NK-92 treated with Interleukin-12 subunit alpha and Interleukin-12 subunit beta, amount 100 ng/mL, for 24 hours (cell line): ENCODE results near the gene CTSE.

Experiments
- DNase-seq: peaks from one replicate; lab custom pipeline; 2025; lab: John Stamatoyannopoulos, UW

CTSE gene

GRCh38 chr1:205971082-205971481 lies 52.6 kb downstream of the CTSE start:
- no peak for DNase-seq

DNA sequence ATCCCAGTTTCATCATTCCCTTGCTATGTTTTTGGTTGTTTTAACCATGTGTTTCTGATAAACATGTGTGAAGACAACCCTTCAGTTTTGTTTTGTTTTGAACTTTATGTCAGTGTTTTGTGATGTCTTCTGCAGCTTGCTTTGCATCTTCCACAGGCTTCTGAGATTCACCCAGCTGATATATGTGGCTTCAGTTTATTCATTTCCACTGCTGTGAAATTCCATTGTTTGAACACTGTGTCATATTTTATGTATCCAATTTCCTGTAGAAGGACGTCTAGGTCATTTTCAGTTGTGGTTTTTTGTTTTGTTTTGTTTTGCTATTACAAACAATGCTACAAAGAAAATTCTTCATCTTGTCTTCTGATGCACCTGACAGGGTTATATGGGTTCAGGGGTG lies 53.2 kb downstream of the CTSE start:
- DNase-seq: no peak

DNA sequence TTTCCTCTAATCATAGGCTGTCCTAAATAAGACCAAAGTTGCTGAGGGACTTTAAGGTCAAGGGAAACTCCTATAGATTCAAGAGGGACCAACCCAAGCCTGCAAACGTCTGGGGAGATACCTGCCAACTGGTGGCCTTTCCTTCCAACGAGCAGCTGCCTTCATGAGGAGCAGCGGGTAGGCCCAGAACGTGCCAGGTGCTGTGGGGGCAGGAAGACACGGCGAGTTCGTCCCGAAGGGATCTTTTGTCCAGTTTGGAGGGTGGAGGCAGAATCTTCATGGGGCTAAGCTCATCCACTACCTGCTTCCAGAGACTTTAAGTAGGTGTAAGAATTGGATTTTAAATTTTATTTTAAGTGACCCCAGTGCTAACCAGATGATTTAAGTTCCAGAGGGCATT lies 54.5 kb downstream of the CTSE start:
- no peak for DNase-seq

DNA sequence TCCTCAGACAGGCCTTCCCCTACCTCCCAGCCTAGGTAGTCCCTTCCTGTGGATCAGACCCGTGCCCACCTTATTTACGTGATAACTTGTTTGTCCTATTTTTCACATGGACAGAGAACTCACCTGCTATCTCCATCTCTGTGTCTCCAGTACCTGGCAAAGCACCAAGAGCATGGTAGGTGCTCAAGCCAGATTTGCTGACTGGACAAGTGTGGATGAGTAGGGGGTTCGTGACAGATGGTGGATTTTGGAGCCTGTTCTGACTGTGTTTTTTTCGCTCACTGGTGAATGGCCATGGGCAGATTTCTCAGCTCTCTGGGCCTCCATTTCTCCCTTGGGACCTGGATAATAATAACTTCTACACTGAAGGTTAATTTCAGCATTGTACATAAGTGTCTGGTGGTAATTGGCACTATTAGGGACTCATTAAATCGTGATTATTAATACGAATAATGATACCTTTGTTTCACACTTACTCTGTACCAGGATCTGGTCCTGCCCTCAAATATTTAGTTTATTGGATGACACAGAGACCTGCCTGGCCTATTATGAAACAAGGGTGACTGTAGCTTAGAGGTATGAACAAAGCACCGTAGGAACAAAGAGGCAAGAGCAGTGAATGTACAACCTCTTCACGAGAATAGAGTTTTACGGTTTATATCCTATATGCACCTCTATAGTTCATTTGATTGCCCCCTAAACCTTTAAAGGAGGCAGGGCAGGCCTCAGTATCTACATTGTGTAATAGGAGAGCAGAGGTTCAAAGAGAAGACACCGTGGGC lies 56.0 kb downstream of the CTSE start:
- DNase-seq: no peak

GRCh38 chr1:205965036-205965884 lies 58.4 kb downstream of the CTSE start:
- no peak for DNase-seq

GRCh38 chr1:205963352-205964155 lies 60.1 kb downstream of the CTSE start:
- DNase-seq: no peak

DNA sequence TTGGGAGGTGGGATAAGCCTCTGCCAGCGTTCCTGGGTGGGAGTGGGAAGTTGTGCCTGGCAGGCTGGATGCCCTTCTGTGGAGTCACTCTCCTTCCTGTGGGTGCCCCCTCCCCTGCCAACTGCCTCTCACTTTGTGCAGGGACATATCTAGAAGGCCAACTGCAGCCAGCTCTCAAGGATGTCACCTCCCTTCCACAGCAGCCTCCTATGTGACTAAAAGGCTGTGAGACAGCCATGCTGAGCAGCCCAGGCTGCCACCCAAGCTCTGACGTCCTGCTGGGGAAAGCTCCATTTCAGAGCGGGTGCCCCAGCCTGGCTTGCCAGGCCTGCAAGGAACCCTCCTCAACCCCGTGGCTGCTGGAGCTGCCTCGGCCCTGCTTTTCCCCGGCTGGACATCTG lies 60.9 kb downstream of the CTSE start:
- DNase-seq: no peak

DNA sequence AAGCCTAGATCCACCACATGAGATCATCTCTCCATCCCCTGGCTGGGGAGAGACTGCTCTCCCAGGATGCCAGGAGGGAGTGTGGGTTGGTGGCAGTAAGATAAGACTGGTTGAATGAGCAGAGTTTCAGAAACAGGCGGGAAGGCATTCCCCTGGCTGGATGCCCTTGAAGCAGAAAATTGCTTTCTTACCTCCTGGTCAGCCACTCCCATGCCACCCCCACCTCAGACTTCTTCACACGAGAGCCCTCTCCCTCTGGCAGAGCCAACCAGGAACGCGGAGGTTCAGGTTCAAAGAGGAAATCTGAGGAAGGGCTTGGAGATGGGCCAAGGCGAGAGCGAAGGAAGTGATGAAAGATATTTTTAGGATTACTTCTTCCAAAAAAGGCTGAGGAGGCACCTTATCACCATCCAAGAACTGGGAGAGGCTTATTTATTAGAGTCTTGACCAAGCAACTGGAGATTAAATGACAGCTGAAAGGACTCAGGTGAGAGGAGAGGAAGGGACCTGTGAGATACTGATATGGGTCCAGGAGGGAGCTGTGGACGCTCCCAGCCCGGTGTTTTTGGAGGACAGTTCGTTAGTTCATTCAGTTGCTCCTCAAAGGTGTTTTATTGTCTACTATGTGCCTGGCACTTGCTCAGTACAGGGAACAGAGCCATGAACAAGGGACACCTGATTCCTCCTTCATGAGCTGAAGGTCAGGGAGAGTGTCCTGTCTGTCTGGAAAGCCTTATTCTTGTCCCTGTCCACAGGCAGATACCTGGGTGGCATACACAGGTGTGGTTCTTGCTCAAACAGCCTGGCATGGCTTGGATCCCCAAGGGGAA lies 61.5 kb downstream of the CTSE start:
- DNase-seq: no peak

DNA sequence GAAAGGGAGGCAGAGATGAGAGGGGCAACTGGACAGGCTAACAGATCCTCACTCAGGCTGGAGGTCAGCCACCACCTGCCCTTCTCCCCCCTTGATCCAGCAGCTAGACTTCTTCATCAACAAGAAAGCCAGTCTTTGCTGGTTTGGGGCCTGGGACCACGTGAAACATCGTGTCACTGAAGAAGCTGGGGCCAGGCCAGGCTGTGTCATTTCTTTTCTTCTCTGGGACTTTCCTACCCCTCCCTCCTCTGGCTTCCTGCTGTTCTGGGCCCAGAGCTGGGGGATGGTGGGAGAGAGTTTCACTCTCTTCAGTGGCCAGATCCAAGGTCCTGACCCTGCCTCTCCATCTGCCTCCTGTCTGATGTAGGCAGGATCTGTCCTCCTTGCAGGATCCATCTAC lies 62.3 kb downstream of the CTSE start:
- DNase-seq: no peak

DNA sequence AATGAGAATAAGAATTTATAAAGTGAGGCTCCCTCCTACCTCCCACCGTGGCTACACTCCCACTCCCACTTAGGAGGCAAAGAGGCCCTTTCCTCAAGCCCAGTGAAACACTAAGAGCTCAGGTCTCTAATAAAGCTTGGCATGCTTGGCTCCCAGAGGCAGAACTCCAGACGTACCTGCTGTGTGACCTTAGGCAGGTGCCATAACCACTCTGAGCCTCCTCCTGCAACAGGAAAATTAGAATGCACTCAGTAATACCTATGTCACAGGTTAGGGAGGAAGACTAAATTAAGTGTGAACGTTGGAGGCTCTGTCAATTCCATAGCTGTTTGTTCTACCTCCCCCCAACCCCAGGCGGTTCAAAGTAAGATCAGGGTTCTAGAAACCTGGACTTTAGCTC lies 63.9 kb downstream of the CTSE start:
- DNase-seq: no peak
